DOHH2 (cell line): Measurements from ENCODE around the gene LRCH1.

Experiments used
- H3F3A ChIP-seq: fragments of 200-600 bp; sonication (generic), shearing (Covaris generic); 2 replicates; pipeline ENCODE4 v1.6.0; 2016; ENCODE audit warnings: antibody characterized with exemption, mild to moderate bottlenecking; ENCODE audit not compliant: control insufficient read depth, insufficient read depth
- H3K27ac ChIP-seq: fragments of 200-600 bp; sonication (generic); 2 replicates; pipeline ENCODE4 v1.5.1; 2014; ENCODE audit warnings: low read depth, mild to moderate bottlenecking, low read length, moderate library complexity
- H3K27me3 ChIP-seq: fragments of 200-600 bp; sonication (generic); 2 replicates; pipeline ENCODE4 v1.6.1; 2014; ENCODE audit warnings: mild to moderate bottlenecking, low read length, mixed read lengths; ENCODE audit not compliant: control insufficient read depth
- H3K36me3 ChIP-seq: fragments of 200-600 bp; sonication (generic); 2 replicates; pipeline ENCODE4 v1.6.1; 2014; ENCODE audit warnings: mild to moderate bottlenecking, low read length, moderate library complexity, mixed read lengths; ENCODE audit not compliant: control insufficient read depth
- H3K4me1 ChIP-seq: fragments of 200-600 bp; sonication (generic); 2 replicates; pipeline ENCODE4 v1.6.1; 2014; ENCODE audit warnings: mild to moderate bottlenecking, low read length, mixed read lengths; ENCODE audit not compliant: control insufficient read depth
- H3K4me2 ChIP-seq: fragments of 200-600 bp; sonication (generic); 2 replicates; pipeline ENCODE4 v1.6.0; 2014; ENCODE audit warnings: mild to moderate bottlenecking, low read length, moderate library complexity
- H3K4me3 ChIP-seq: fragments of 200-600 bp; sonication (generic); 2 replicates; pipeline ENCODE4 v1.5.1; 2014; ENCODE audit warnings: mild to moderate bottlenecking, low read length, mixed read lengths
- H3K79me2 ChIP-seq: fragments of 200-600 bp; sonication (generic); 2 replicates; pipeline ENCODE4 v1.6.1; 2014; ENCODE audit warnings: mild to moderate bottlenecking, low read length, mixed read lengths; ENCODE audit not compliant: control insufficient read depth
- H3K9me2 ChIP-seq: fragments of 200-600 bp; sonication (generic); replicated peaks from 2 replicates; pipeline ENCODE4 v1.6.1; 2014; ENCODE audit warnings: mild to moderate bottlenecking, low read length, mixed read lengths; ENCODE audit not compliant: control insufficient read depth
- H3K9me3 ChIP-seq: fragments of 200-600 bp; sonication (generic); 2 replicates; pipeline ENCODE4 v1.6.1; 2014; ENCODE audit warnings: antibody characterized with exemption, low read length, mixed read lengths; ENCODE audit not compliant: control insufficient read depth, insufficient read depth
- H4K20me1 ChIP-seq: fragments of 200-600 bp; sonication (generic); 2 replicates; pipeline ENCODE4 v1.6.0; 2014; ENCODE audit warnings: low read depth, mild to moderate bottlenecking, antibody characterized with exemption, low read length, moderate library complexity; ENCODE audit not compliant: control insufficient read depth, insufficient read depth
- CTCF ChIP-seq: fragments of 200-600 bp; sonication (generic); IDR thresholded peaks from one replicate; pipeline ENCODE4 v1.5.1; 2014; ENCODE audit warnings: antibody characterized with exemption, mild to moderate bottlenecking, low read depth, low read length; ENCODE audit not compliant: poor library complexity, severe bottlenecking
- EZH2phosphoT487 ChIP-seq: fragments of 200-600 bp; sonication (generic); IDR thresholded peaks from 2 replicates; pipeline ENCODE4 v1.6.1; 2017; ENCODE audit warnings: borderline replicate concordance, mild to moderate bottlenecking, antibody characterized with exemption, low read length, moderate library complexity, mixed read lengths

LRCH1 gene

DNA sequence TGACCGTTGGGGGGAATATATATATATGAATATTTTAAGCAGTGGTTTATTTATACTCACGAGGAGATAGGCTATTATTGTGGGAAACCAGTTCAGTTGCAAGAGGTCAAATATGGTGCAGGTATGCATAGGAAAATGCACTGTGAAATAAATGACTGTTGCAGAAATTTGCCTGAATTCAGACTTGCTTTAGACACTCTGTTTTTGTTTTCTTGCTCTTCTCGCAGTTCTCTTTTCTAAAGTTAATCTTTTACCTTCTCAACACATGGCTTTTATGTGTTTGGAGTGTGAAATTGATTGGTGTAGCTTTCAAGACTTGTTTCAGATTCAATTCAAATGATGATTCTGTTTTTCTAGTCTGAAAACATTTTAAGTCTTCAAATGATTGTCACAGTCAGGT lies 109.7 kb downstream of the LRCH1 start:
- no peaks in the 10 kb centered on the region for H3K9me3 ChIP-seq
- H3K79me2 ChIP-seq, result peaks cover 36% of the 10 kb centered on the region
- H3K27me3 ChIP-seq, result no peaks in the 10 kb centered on the region
- H3K36me3 ChIP-seq, result no peaks in the 10 kb centered on the region; the same call in 1 of the 2 replicates
- no peaks in the 10 kb centered on the region for H3F3A ChIP-seq
- H3K4me1 ChIP-seq, result peaks cover 42% of the 10 kb centered on the region
- peak overlapping the region; percentile 13; the same call in 1 of the 2 replicates for H3K4me2 ChIP-seq
- H4K20me1 ChIP-seq, result no peaks in the 10 kb centered on the region
- TF ChIP-seq EZH2phosphoT487 (no peak), CTCF (no peak)
- no peaks in the 10 kb centered on the region for H3K9me2 ChIP-seq
- H3K4me3 ChIP-seq, result no peak overlapping the region
- no peak overlapping the region for H3K27ac ChIP-seq

- H3K9me3 ChIP-seq, result no peaks in the 10 kb centered on the region
- H3K27me3 ChIP-seq, result no peaks in the 10 kb centered on the region
- TF ChIP-seq CTCF, result no peak
- TF ChIP-seq EZH2phosphoT487, result no peak
- H3K4me3 ChIP-seq, result no peak overlapping the region
- H3K9me2 ChIP-seq, result no peaks in the 10 kb centered on the region
- no peaks in the 10 kb centered on the region for H3F3A ChIP-seq
- no peak overlapping the region for H3K27ac ChIP-seq
- H3K36me3 ChIP-seq, result no peaks in the 10 kb centered on the region; the same call in 1 of the 2 replicates
- no peaks in the 10 kb centered on the region for H4K20me1 ChIP-seq
- peaks cover 36% of the 10 kb centered on the region for H3K79me2 ChIP-seq
- H3K4me1 ChIP-seq, result peaks cover 46% of the 10 kb centered on the region
- H3K4me2 ChIP-seq, result 0 out of 2 replicates have a peak overlapping the region, but pooled peaks have one; percentile 14
These were observed 110.5 kb downstream of the LRCH1 start for GRCh38 chr13:46663206-46664037.

DNA sequence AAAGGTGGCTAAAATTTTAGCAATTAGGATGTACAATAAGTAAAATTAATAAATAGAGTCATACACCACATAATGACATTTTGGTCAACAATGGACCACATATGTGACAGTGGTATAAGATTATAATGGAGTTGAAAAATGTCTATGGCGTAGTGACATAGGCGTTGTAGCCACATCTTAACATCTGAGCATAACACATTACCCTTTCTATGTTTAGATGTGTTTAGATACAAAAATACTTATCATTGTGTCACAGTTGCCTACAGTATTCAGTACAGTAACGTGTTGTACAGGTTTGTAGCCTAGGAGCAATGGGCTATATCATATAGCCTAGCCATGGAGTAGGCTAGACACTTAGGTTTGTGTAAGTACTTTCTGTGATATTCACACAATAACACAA lies 111.2 kb downstream of the LRCH1 start:
- Histone ChIP-seq H4K20me1 (no peaks in the 10 kb centered on the region), H3F3A (no peaks in the 10 kb centered on the region), H3K36me3 (peaks cover 4% of the 10 kb centered on the region; the same call in 1 of the 2 replicates), H3K4me2 (no peak overlapping the region), H3K79me2 (peaks cover 36% of the 10 kb centered on the region), H3K9me3 (no peaks in the 10 kb centered on the region), H3K27ac (no peak overlapping the region), H3K27me3 (no peaks in the 10 kb centered on the region), H3K9me2 (no peaks in the 10 kb centered on the region), H3K4me1 (peaks cover 46% of the 10 kb centered on the region), H3K4me3 (no peak overlapping the region)
- TF ChIP-seq CTCF (no peak), EZH2phosphoT487 (no peak)
